Stomach (tissue), 9 donors: ENCODE data around the gene LSG1. TPM values are rescaled to one million over a fixed set of nuclear protein-coding genes. Genes with fewer than 3 reads are reported as not detected.

Experiments
- DNase-seq, 2 donors: peaks; one replicate each; pipeline versions ENCODE4 v3.0.0 to v3.0.0-alpha.2; 2013 to 2019
- H3K27ac ChIP-seq, 5 donors: fragments of 200-600 bp in 4 of 5; sonication (generic) in 4 of 5; one replicate each; pipeline ENCODE4 v1.5.1; 2013 to 2019; ENCODE audit warnings: mild to moderate bottlenecking in 1 of 5, moderate library complexity in 1 of 5
- H3K27me3 ChIP-seq, 3 donors: fragments of 200-600 bp; sonication (generic); one replicate each; pipeline ENCODE4 v1.5.1; 2017 to 2019; ENCODE audit warnings: mixed run types in 1 of 3
- H3K36me3 ChIP-seq, 4 donors: fragments of 200-600 bp; sonication (generic); 1 replicate in 3 of 4; 2 replicates in 1 of 4; pipeline ENCODE4 v1.5.1; 2016 to 2019
- H3K4me1 ChIP-seq, 4 donors: fragments of 200-600 bp; sonication (generic); one replicate each; pipeline ENCODE4 v1.5.1; 2016 to 2019
- H3K4me3 ChIP-seq, 4 donors: fragments of 200-600 bp; sonication (generic) in 3 of 4; one replicate each; pipeline ENCODE4 v1.5.1; 2016 to 2019; ENCODE audit warnings: mild to moderate bottlenecking in 1 of 4
- H3K9me3 ChIP-seq, 4 donors: fragments of 200-600 bp; sonication (generic); one replicate each; pipeline ENCODE4 v1.5.1; 2016 to 2019
- CTCF ChIP-seq, 7 experiments: fragments of 450-650 bp in 4 of 7; fragments of 200-600 bp in 3 of 7; sonication (generic) in 3 of 7; IDR thresholded peaks; one replicate each; pipeline ENCODE4 v1.5.1; 2016 to 2019; ENCODE audit warnings: antibody characterized with exemption in 7 of 7, control low read depth in 2 of 7, mild to moderate bottlenecking in 1 of 7
- EP300 ChIP-seq: sonication (generic); formaldehyde crosslinking; IDR thresholded peaks from one replicate; pipeline ENCODE4 v1.6.1; 2017; ENCODE audit warnings: antibody characterized with exemption
- POLR2A ChIP-seq, 4 donors: fragments of 450-650 bp; IDR thresholded peaks; one replicate each; pipeline ENCODE4 v1.6.1; 2016; ENCODE audit warnings: antibody characterized with exemption in 4 of 4, control low read depth in 2 of 4, mild to moderate bottlenecking in 1 of 4, moderate library complexity in 1 of 4
- POLR2AphosphoS5 ChIP-seq, 3 donors: sonication (generic); formaldehyde crosslinking; IDR thresholded peaks; one replicate each; pipeline ENCODE4 v1.6.1; 2016; ENCODE audit warnings: antibody characterized with exemption in 3 of 3
- WGBS, 5 donors: extraction: QIAGEN DNeasy Blood & Tissue Kit in 3 of 5; methylation state at CpG; one replicate each; pipeline versions ENCODE4 v1.1.5 to v1.1.7; 2013 to 2018; 5-methylcytosine and 5-hydroxymethylcytosine counted together
- intact Hi-C: fragments of 100-400 bp; cut with DNase I; formaldehyde crosslinking; loops from one replicate; pipeline ENCODE4 v1.15.1; 2023; ENCODE audit warnings: low total_unique reads
- polyA plus RNA-seq, 3 donors: library from polyadenylated mRNA; stranded (reverse); fragments of 200-250 nt; gene quantifications; one replicate each; pipeline ENCODE4 v1.2.3, GENCODE V29; 2013
- total RNA-seq, 5 donors: library from RNA; depleted of rRNA; stranded (reverse); fragments of >200 nt; gene quantifications; one replicate each; pipeline versions ENCODE4 v1.1.0 to v1.2.3, GENCODE V29; 2014 to 2016
- donor health status: healthy with polysubstance abuse.
- donor health status: Bipolar disorder and iron deficiency.
- donor health status: healthy.

LSG1 gene
- total and polyA plus RNA-seq, 8 donors = 7.2 to 240 (median 25.8) TPM

GRCh38 chr3:194715022-194715800, 43.2 kb upstream of the LSG1 start:
- no peaks in the 10 kb centered on the region for H3K9me3 ChIP-seq
- H3K4me1 ChIP-seq = no peaks in the 10 kb centered on the region
- no peaks in the 10 kb centered on the region for H3K27me3 ChIP-seq
- intact Hi-C loops = no loop called here
- H3K36me3 ChIP-seq = no peaks in the 10 kb centered on the region
- DNase-seq = peak in 1 of 2 donors; percentile 31
- TF ChIP-seq POLR2A (IDR thresholded peaks at IDR 0.05) (no peak), CTCF (IDR thresholded peaks at IDR 0.05) (no peak)
- WGBS, 5 donors = 69 to 77% (median 73%) methylated on average over 8 of the region's 8 CpGs
- no peak overlapping the region for H3K27ac ChIP-seq
- H3K4me3 ChIP-seq = no peak overlapping the region

GRCh38 chr3:194714564-194714963, 42.6 kb upstream of the LSG1 start:
- Histone ChIP-seq H3K36me3 (no peaks in the 10 kb centered on the region), H3K27me3 (no peaks in the 10 kb centered on the region), H3K9me3 (no peaks in the 10 kb centered on the region), H3K4me3 (no peak overlapping the region), H3K27ac (no peak overlapping the region), H3K4me1 (no peaks in the 10 kb centered on the region)
- WGBS, 5 donors = 71 to 82% (median 77%) methylated on average over 6 of the region's 6 CpGs
- intact Hi-C loops = no loop called here
- TF ChIP-seq POLR2A (IDR thresholded peaks at IDR 0.05) (no peak), CTCF (IDR thresholded peaks at IDR 0.05) (no peak), POLR2AphosphoS5 (IDR thresholded peaks at IDR 0.05) (no peak), EP300 (no peak)
- DNase-seq = no peak

GRCh38 chr3:194714137-194714455, 42.1 kb upstream of the LSG1 start:
- intact Hi-C loops = no loop called here
- 89 to 93% (median 92%) methylated on average over 5 of the region's 5 CpGs for WGBS, 5 donors
- H3K4me3 ChIP-seq = no peak overlapping the region
- no peaks in the 10 kb centered on the region for H3K36me3 ChIP-seq
- no peak for TF ChIP-seq EP300
- TF ChIP-seq POLR2A (IDR thresholded peaks at IDR 0.05) = no peak
- TF ChIP-seq POLR2AphosphoS5 (IDR thresholded peaks at IDR 0.05) = no peak
- no peak for TF ChIP-seq CTCF (IDR thresholded peaks at IDR 0.05)
- DNase-seq = no peak
- no peaks in the 10 kb centered on the region for H3K27me3 ChIP-seq
- no peak overlapping the region for H3K27ac ChIP-seq
- H3K4me1 ChIP-seq = no peaks in the 10 kb centered on the region
- H3K9me3 ChIP-seq = no peaks in the 10 kb centered on the region

- intact Hi-C loops = no loop called here
- Histone ChIP-seq H3K27me3 (no peaks in the 10 kb centered on the region), H3K9me3 (no peaks in the 10 kb centered on the region), H3K4me1 (no peaks in the 10 kb centered on the region), H3K36me3 (no peaks in the 10 kb centered on the region), H3K27ac (no peak overlapping the region), H3K4me3 (no peak overlapping the region)
- TF ChIP-seq EP300 (no peak), POLR2AphosphoS5 (IDR thresholded peaks at IDR 0.05) (no peak), CTCF (IDR thresholded peaks at IDR 0.05) (no peak), POLR2A (IDR thresholded peaks at IDR 0.05) (no peak)
- no peak for DNase-seq
- WGBS, 5 donors = 81 to 90% (median 89%) methylated on average over 9 of the region's 9 CpGs
These were observed 41.5 kb upstream of the LSG1 start for GRCh38 chr3:194713299-194714136.
